OCI-LY1 (cell line): ENCODE data around the gene ACVR1B.

Source experiments
- H2AFZ ChIP-seq: fragments of 200-600 bp; sonication (generic), shearing (Covaris generic); 2 replicates; pipeline ENCODE4 v1.6.0; 2014; ENCODE audit warnings: antibody characterized with exemption, mild to moderate bottlenecking, low read length
- H3F3A ChIP-seq: fragments of 200-600 bp; sonication (generic), shearing (Covaris generic); 2 replicates; pipeline ENCODE4 v1.6.0; 2014; ENCODE audit warnings: mild to moderate bottlenecking, antibody characterized with exemption, low read length, moderate library complexity; ENCODE audit not compliant: insufficient read depth
- H3K27ac ChIP-seq: fragments of 200-600 bp; sonication (generic); 2 replicates; pipeline ENCODE4 v1.5.1; 2014; ENCODE audit warnings: low read length, mixed run types, mild to moderate bottlenecking, low read depth; ENCODE audit not compliant: poor library complexity, severe bottlenecking
- H3K27me3 ChIP-seq: fragments of 200-600 bp; sonication (generic); 2 replicates; pipeline ENCODE4 v1.6.0; 2014; ENCODE audit warnings: antibody characterized with exemption, mild to moderate bottlenecking, low read length, moderate library complexity; ENCODE audit not compliant: insufficient read depth
- H3K36me3 ChIP-seq: fragments of 200-600 bp; sonication (generic); 2 replicates; pipeline ENCODE4 v1.6.1; 2014; ENCODE audit warnings: mild to moderate bottlenecking, antibody characterized with exemption, low read length, moderate library complexity, mixed read lengths; ENCODE audit not compliant: insufficient read depth
- H3K4me1 ChIP-seq: fragments of 200-600 bp; sonication (generic); 2 replicates; pipeline ENCODE4 v1.5.1; 2014; ENCODE audit warnings: mild to moderate bottlenecking, low read length, moderate library complexity; ENCODE audit not compliant: insufficient read depth, severe bottlenecking
- H3K4me2 ChIP-seq: fragments of 200-600 bp; sonication (generic), shearing (Covaris generic); 2 replicates; pipeline ENCODE4 v1.6.1; 2014; ENCODE audit warnings: low read length
- H3K4me3 ChIP-seq: fragments of 200-600 bp; sonication (generic); 2 replicates; pipeline ENCODE4 v1.5.1; 2014; ENCODE audit warnings: low read length, low read depth, mild to moderate bottlenecking, mixed read lengths; ENCODE audit not compliant: poor library complexity, severe bottlenecking
- H3K79me2 ChIP-seq: fragments of 200-600 bp; shearing (Covaris generic); 2 replicates; pipeline ENCODE4 v1.6.1; 2016; ENCODE audit warnings: mixed run types, low read length, mixed read lengths; ENCODE audit not compliant: insufficient read depth
- H3K9ac ChIP-seq: fragments of 200-600 bp; sonication (generic), shearing (Covaris generic); 2 replicates; pipeline ENCODE4 v1.6.1; 2014; ENCODE audit warnings: mild to moderate bottlenecking, low read length, mixed read lengths
- H3K9me2 ChIP-seq: fragments of 200-600 bp; sonication (generic), shearing (Covaris generic); 2 replicates; pipeline ENCODE4 v1.6.1; 2014; ENCODE audit warnings: low read depth, mild to moderate bottlenecking, low read length, mixed read lengths
- H3K9me3 ChIP-seq: fragments of 200-600 bp; shearing (Covaris generic); 2 replicates; pipeline ENCODE4 v1.6.1; 2014; ENCODE audit warnings: low read length, mixed read lengths
- H4K20me1 ChIP-seq: fragments of 200-600 bp; sonication (generic), shearing (Covaris generic); 2 replicates; pipeline ENCODE4 v1.6.0; 2016; ENCODE audit warnings: mild to moderate bottlenecking, low read length; ENCODE audit not compliant: insufficient read depth
- CTCF ChIP-seq: fragments of 200-600 bp; sonication (generic), shearing (Covaris generic); IDR thresholded peaks from 2 replicates; pipeline ENCODE4 v1.5.1; 2017; ENCODE audit warnings: mild to moderate bottlenecking, antibody characterized with exemption, low read length, moderate library complexity, mixed read lengths
- EZH2 ChIP-seq: fragments of 200-600 bp; sonication (generic), shearing (Covaris generic); IDR thresholded peaks from 2 replicates; pipeline ENCODE4 v1.8.0; 2017; ENCODE audit warnings: borderline replicate concordance, mixed run types, mild to moderate bottlenecking, antibody characterized with exemption, low read length, moderate library complexity, mixed read lengths

The ACVR1B gene

GRCh38 chr12:51920046-51920445, 31.5 kb upstream of the ACVR1B start:
- Histone ChIP-seq H3K9me3 (no peaks in the 10 kb centered on the region), H3K9ac (no peak overlapping the region), H3K4me2 (no peak overlapping the region), H3K9me2 (no peaks in the 10 kb centered on the region), H3K36me3 (no peaks in the 10 kb centered on the region), H3K27me3 (no peaks in the 10 kb centered on the region), H3K4me1 (no peaks in the 10 kb centered on the region), H2AFZ (no peak overlapping the region), H3K79me2 (no peaks in the 10 kb centered on the region), H3K4me3 (no peak overlapping the region), H4K20me1 (no peaks in the 10 kb centered on the region), H3K27ac (no peak overlapping the region), H3F3A (no peaks in the 10 kb centered on the region)
- TF ChIP-seq CTCF (no peak), EZH2 (no peak)

- H2AFZ ChIP-seq: no peak overlapping the region
- no peaks in the 10 kb centered on the region for H3K36me3 ChIP-seq
- no peak overlapping the region for H3K4me3 ChIP-seq
These were observed 30.3 kb upstream of the ACVR1B start for GRCh38 chr12:51921017-51921725.

GRCh38 chr12:51922146-51922545, 29.4 kb upstream of the ACVR1B start:
- no peak overlapping the region for H2AFZ ChIP-seq
- H3K9me2 ChIP-seq: no peaks in the 10 kb centered on the region
- no peak overlapping the region for H3K27ac ChIP-seq
- no peaks in the 10 kb centered on the region for H3K79me2 ChIP-seq
- H3K4me3 ChIP-seq: no peak overlapping the region
- H3K9ac ChIP-seq: no peak overlapping the region
- no peaks in the 10 kb centered on the region for H3K27me3 ChIP-seq
- H4K20me1 ChIP-seq: no peaks in the 10 kb centered on the region
- no peak overlapping the region for H3K4me2 ChIP-seq
- no peaks in the 10 kb centered on the region for H3K4me1 ChIP-seq
- no peaks in the 10 kb centered on the region for H3K9me3 ChIP-seq
- TF ChIP-seq CTCF: no peak
- TF ChIP-seq EZH2: no peak
- no peaks in the 10 kb centered on the region for H3F3A ChIP-seq
- H3K36me3 ChIP-seq: no peaks in the 10 kb centered on the region

More at GRCh38 chr12:51921017-51921725, 30.3 kb upstream of the ACVR1B start:
- Histone ChIP-seq H3K9me3 (no peaks in the 10 kb centered on the region), H3K4me1 (no peaks in the 10 kb centered on the region), H3K27me3 (no peaks in the 10 kb centered on the region), H3K9me2 (no peaks in the 10 kb centered on the region), H4K20me1 (no peaks in the 10 kb centered on the region), H3K9ac (no peak overlapping the region), H3K27ac (no peak overlapping the region), H3K4me2 (no peak overlapping the region), H3K79me2 (no peaks in the 10 kb centered on the region), H3F3A (no peaks in the 10 kb centered on the region)
- no peak for TF ChIP-seq CTCF
- no peak for TF ChIP-seq EZH2
